Fibroblast of lung (primary cell): ENCODE results near the gene MBLAC1. TPM values are rescaled to one million over a fixed set of nuclear protein-coding genes. Genes with fewer than 3 reads are reported as not detected.

Experiments
- DNase-seq, 2 donors: peaks; one replicate each; pipeline versions ENCODE4 v3.0.0 to v3.0.0-alpha.2; 2010; ENCODE audit warnings: low read depth in 2 of 2
- H2AFZ ChIP-seq: 2 replicates; pipeline ENCODE4 v1.5.1; 2012; ENCODE audit warnings: low read length, control low read depth, inconsistent platforms
- H3K27ac ChIP-seq: 2 replicates; pipeline ENCODE4 v1.5.1; 2011; ENCODE audit warnings: low read length, control low read depth; ENCODE audit not compliant: insufficient read depth
- H3K27me3 ChIP-seq: 2 replicates; pipeline ENCODE4 v1.5.1; 2011; ENCODE audit warnings: mild to moderate bottlenecking, low read length; ENCODE audit not compliant: control insufficient read depth, insufficient read depth
- H3K36me3 ChIP-seq: 2 replicates; pipeline ENCODE4 v1.5.1; 2011; ENCODE audit warnings: low read length; ENCODE audit not compliant: control insufficient read depth, insufficient read depth
- H3K4me1 ChIP-seq: 2 replicates; pipeline ENCODE4 v1.5.1; 2011; ENCODE audit warnings: low read length; ENCODE audit not compliant: control insufficient read depth, insufficient read depth; ENCODE audit errors: extremely low read depth
- H3K4me2 ChIP-seq: 2 replicates; pipeline ENCODE4 v1.5.1; 2011; ENCODE audit warnings: low read length, control low read depth; ENCODE audit not compliant: insufficient read depth; ENCODE audit errors: extremely low read depth
- H3K4me3 ChIP-seq, 4 experiments: fragments of 200-600 bp in 1 of 4; sonication (generic) in 1 of 4; replicated peaks in 1 of 4; 2 replicates each; pipeline ENCODE4 v1.5.1; 2011 to 2016; ENCODE audit warnings: low read length in 4 of 4, low read depth in 3 of 4, mild to moderate bottlenecking in 3 of 4, control low read depth in 2 of 4, inconsistent platforms in 1 of 4, mixed read lengths in 1 of 4; ENCODE audit not compliant: insufficient read depth in 1 of 4; ENCODE audit errors: control extremely low read depth in 1 of 4
- H3K79me2 ChIP-seq: 2 replicates; pipeline ENCODE4 v1.5.1; 2012; ENCODE audit warnings: mild to moderate bottlenecking, low read length, inconsistent platforms; ENCODE audit not compliant: control insufficient read depth, insufficient read depth
- H3K9ac ChIP-seq: 2 replicates; pipeline ENCODE4 v1.5.1; 2011; ENCODE audit warnings: mild to moderate bottlenecking, low read length, control low read depth; ENCODE audit not compliant: insufficient read depth
- H3K9me3 ChIP-seq: 2 replicates; pipeline ENCODE4 v1.5.1; 2012; ENCODE audit warnings: low read depth, low read length; ENCODE audit not compliant: control insufficient read depth, insufficient read depth
- H4K20me1 ChIP-seq: 2 replicates; pipeline ENCODE4 v1.5.1; 2011; ENCODE audit warnings: low read length; ENCODE audit not compliant: control insufficient read depth, insufficient read depth; ENCODE audit errors: extremely low read depth
- EZH2 ChIP-seq: IDR thresholded peaks from 2 replicates; pipeline ENCODE4 v1.5.1; 2012; ENCODE audit warnings: low read length, control low read depth, mild to moderate bottlenecking; ENCODE audit errors: missing control alignments
- polyA plus RNA-seq, 2 donors: library from polyadenylated mRNA; depleted of rRNA in 1 of 2; stranded (reverse) in 1 of 2; unstranded in 1 of 2; fragments of >200 nt; gene quantifications; 2 replicates each; pipeline ENCODE4 v1.2.1, GENCODE V29; 2011 to 2012; ENCODE audit warnings: missing spikeins in 1 of 2
- total RNA-seq: library from RNA; depleted of rRNA; stranded (reverse); fragments of >200 nt; gene quantifications from 2 replicates; pipeline ENCODE4 v1.2.1, GENCODE V29; 2014
- TF ChIP-seq, protein P1 (sequence below), 2 donors: IDR thresholded peaks in 1 of 2; conservative IDR thresholded peaks in 1 of 2; 1 replicate in 1 of 2; 2 replicates in 1 of 2; pipeline ENCODE4 v1.5.1; 2011 to 2012; ENCODE audit warnings: low read length in 2 of 2, control low read depth in 1 of 2, inconsistent platforms in 1 of 2, low read depth in 1 of 2, mild to moderate bottlenecking in 1 of 2

MBLAC1 gene
- total and polyA plus RNA-seq, 2 donors (not counting 1 experiment from before 2014, with no cell fraction given), result 0.75 to 2.5 TPM

DNA sequence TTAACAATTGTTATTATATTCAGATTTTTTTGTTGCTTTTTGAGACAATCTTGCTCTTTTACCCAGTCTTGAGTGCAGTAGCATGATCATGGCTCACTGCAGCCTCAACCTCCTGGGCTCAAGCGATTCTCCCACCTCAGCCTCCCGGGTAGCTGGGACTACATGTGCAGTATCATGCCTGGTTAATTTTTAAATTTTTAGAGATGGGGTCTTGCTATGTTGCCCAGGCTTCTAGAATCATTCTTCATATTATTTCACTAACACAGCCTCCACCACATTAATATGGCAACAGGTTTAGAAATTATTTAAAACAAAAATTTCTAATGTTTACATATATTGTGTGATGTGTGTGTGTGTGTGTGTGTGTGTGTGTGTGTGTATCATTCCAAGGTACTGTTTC lies 20.5 kb downstream of the MBLAC1 start:
- H3K4me2 ChIP-seq, result no peak overlapping the region
- H2AFZ ChIP-seq, result no peak overlapping the region
- H3K4me1 ChIP-seq, result no peaks in the 10 kb centered on the region
- H4K20me1 ChIP-seq, result no peaks in the 10 kb centered on the region
- H3K9me3 ChIP-seq, result no peaks in the 10 kb centered on the region
- peaks cover 8% of the 10 kb centered on the region for H3K79me2 ChIP-seq
- H3K4me3 ChIP-seq, result no peak overlapping the region
- no peaks in the 10 kb centered on the region for H3K27me3 ChIP-seq
- H3K27ac ChIP-seq, result no peak overlapping the region
- DNase-seq, result no peak
- H3K36me3 ChIP-seq, result no peaks in the 10 kb centered on the region
- no peak overlapping the region for H3K9ac ChIP-seq
- TF ChIP-seq, protein P1, sequence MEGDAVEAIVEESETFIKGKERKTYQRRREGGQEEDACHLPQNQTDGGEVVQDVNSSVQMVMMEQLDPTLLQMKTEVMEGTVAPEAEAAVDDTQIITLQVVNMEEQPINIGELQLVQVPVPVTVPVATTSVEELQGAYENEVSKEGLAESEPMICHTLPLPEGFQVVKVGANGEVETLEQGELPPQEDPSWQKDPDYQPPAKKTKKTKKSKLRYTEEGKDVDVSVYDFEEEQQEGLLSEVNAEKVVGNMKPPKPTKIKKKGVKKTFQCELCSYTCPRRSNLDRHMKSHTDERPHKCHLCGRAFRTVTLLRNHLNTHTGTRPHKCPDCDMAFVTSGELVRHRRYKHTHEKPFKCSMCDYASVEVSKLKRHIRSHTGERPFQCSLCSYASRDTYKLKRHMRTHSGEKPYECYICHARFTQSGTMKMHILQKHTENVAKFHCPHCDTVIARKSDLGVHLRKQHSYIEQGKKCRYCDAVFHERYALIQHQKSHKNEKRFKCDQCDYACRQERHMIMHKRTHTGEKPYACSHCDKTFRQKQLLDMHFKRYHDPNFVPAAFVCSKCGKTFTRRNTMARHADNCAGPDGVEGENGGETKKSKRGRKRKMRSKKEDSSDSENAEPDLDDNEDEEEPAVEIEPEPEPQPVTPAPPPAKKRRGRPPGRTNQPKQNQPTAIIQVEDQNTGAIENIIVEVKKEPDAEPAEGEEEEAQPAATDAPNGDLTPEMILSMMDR (conservative IDR thresholded peaks at IDR 0.05 in 1 of 2, IDR thresholded peaks at IDR 0.05 in 1 of 2; ENCODE audit: low read depth in 1 of 2, low read length in 2 of 2), result no peak
- no peak for TF ChIP-seq EZH2

DNA sequence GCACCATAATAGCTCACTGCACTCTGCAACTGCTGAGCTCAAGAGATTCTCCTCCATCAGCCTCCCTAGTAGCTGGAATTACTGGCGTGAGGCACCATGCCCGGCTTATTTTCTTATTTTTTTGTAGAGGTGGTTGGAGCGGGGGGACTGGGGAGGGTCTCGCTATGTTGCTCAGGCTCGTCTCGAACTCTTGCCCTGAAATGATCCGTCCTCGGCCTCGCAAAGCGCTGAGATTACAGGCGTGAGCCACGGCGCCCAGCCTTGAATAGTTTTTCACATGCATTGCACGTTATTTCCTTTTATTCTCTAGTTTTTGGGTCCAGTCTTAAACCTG lies 21.4 kb downstream of the MBLAC1 start:
- TF ChIP-seq, protein P1 (conservative IDR thresholded peaks at IDR 0.05 in 1 of 2, IDR thresholded peaks at IDR 0.05 in 1 of 2; ENCODE audit: low read depth in 1 of 2, low read length in 2 of 2), result no peak
- no peak for TF ChIP-seq EZH2
- H3K36me3 ChIP-seq, result no peaks in the 10 kb centered on the region
- H3K9ac ChIP-seq, result no peak overlapping the region
- H3K4me2 ChIP-seq, result peak overlapping the region; percentile 98
- no peaks in the 10 kb centered on the region for H4K20me1 ChIP-seq
- peaks cover 8% of the 10 kb centered on the region for H3K79me2 ChIP-seq
- H3K27ac ChIP-seq, result peak overlapping the region; percentile 57
- DNase-seq, result no peak
- H3K4me1 ChIP-seq, result no peaks in the 10 kb centered on the region
- peak overlapping the region; percentile 35 to 93 (median 68) for H3K4me3 ChIP-seq
- no peaks in the 10 kb centered on the region for H3K9me3 ChIP-seq
- H2AFZ ChIP-seq, result peak overlapping the region; percentile 92
- H3K27me3 ChIP-seq, result no peaks in the 10 kb centered on the region

DNA sequence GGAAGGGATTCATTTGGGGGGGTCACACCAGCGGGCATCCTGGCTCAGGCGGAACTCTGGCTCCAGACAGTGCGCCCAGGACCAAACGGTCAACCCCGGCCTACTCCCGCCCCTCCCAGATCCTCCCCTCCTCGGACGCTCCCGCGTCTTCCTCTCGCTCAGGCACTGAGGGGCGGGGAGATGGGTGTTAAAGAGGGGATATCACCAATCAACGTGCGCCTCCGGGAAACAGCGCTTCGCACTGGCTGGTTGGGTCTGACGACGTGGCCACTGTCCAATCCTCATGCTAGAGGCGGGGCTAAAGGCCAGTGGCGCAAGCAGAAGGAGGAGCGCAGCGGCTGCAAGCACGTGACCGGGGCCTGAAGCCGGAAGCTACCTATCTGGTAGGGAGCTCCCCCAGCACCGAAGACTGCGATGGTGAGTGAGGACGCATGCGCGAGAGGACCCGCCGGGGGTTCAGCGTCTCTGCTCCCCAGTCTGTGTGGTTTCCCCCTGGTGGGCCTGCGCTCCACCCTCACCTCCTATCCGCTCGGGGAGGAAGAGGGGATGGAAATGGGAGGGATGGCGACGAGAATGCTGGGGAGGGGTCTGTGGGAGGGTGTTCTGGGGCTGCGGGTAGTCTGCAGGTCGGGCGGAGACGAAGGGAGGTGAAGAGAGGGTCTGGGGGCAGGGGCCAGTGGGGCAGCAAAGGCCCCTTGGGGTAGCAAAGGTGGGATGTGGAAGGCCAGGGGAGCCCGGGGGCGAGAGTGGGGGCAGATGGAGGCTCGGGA lies 22.0 kb downstream of the MBLAC1 start, which contains the start of gene LAMTOR4:
LAMTOR4 (plus strand) TSS at position 360 of the 770 bp plus-strand sequence; CDS start at position 415, 55 bp downstream.
- Histone ChIP-seq H3K36me3 (no peaks in the 10 kb centered on the region), H2AFZ (peak within 1 kb of the TSS; percentile 93), H3K4me3 (peak within 1 kb of the TSS; percentile 84 to 97 (median 92)), H4K20me1 (no peaks in the 10 kb centered on the region), H3K4me2 (peak within 1 kb of the TSS; percentile 98), H3K4me1 (no peaks in the 10 kb centered on the region), H3K27me3 (no peaks in the 10 kb centered on the region), H3K79me2 (peaks cover 8% of the 10 kb centered on the region), H3K27ac (peak within 1 kb of the TSS; percentile 85), H3K9ac (peak within 1 kb of the TSS; percentile 79), H3K9me3 (no peaks in the 10 kb centered on the region)
- peak; percentile 99 for DNase-seq
- TF ChIP-seq, protein P1 (conservative IDR thresholded peaks at IDR 0.05 in 1 of 2, IDR thresholded peaks at IDR 0.05 in 1 of 2; ENCODE audit: low read depth in 1 of 2, low read length in 2 of 2), result no peak
- no peak for TF ChIP-seq EZH2
